AG09319 (cell line): ENCODE results near the gene PRDM5.

Source experiments
- DNase-seq: peaks from one replicate; pipeline ENCODE4 v3.0.0-alpha.2; 2010; ENCODE audit warnings: low read depth; ENCODE audit errors: extremely low read depth
- TF ChIP-seq, protein P1 (sequence below): IDR thresholded peaks from 2 replicates; pipeline ENCODE4 v1.5.1; 2011; ENCODE audit warnings: low read depth, mild to moderate bottlenecking, inconsistent platforms, low read length, moderate library complexity

Gene PRDM5

DNA sequence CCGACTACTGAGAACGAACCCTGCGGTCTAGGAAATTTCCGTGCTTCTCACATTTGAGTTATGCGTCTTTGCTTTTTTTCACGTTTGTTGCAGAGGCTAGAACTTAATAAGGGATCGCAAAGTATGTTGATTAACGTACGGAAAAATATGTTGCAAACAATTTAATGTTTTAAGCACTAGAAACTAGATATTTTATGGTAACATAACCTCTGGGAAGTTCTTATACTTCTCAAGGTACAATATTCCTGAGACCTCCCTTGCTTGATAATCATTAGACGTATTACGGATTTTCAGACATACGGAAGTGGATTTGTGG, 639 bp upstream of the PRDM5 start:
- TF ChIP-seq, protein P1, sequence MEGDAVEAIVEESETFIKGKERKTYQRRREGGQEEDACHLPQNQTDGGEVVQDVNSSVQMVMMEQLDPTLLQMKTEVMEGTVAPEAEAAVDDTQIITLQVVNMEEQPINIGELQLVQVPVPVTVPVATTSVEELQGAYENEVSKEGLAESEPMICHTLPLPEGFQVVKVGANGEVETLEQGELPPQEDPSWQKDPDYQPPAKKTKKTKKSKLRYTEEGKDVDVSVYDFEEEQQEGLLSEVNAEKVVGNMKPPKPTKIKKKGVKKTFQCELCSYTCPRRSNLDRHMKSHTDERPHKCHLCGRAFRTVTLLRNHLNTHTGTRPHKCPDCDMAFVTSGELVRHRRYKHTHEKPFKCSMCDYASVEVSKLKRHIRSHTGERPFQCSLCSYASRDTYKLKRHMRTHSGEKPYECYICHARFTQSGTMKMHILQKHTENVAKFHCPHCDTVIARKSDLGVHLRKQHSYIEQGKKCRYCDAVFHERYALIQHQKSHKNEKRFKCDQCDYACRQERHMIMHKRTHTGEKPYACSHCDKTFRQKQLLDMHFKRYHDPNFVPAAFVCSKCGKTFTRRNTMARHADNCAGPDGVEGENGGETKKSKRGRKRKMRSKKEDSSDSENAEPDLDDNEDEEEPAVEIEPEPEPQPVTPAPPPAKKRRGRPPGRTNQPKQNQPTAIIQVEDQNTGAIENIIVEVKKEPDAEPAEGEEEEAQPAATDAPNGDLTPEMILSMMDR: no peak
- no peak for DNase-seq

DNA sequence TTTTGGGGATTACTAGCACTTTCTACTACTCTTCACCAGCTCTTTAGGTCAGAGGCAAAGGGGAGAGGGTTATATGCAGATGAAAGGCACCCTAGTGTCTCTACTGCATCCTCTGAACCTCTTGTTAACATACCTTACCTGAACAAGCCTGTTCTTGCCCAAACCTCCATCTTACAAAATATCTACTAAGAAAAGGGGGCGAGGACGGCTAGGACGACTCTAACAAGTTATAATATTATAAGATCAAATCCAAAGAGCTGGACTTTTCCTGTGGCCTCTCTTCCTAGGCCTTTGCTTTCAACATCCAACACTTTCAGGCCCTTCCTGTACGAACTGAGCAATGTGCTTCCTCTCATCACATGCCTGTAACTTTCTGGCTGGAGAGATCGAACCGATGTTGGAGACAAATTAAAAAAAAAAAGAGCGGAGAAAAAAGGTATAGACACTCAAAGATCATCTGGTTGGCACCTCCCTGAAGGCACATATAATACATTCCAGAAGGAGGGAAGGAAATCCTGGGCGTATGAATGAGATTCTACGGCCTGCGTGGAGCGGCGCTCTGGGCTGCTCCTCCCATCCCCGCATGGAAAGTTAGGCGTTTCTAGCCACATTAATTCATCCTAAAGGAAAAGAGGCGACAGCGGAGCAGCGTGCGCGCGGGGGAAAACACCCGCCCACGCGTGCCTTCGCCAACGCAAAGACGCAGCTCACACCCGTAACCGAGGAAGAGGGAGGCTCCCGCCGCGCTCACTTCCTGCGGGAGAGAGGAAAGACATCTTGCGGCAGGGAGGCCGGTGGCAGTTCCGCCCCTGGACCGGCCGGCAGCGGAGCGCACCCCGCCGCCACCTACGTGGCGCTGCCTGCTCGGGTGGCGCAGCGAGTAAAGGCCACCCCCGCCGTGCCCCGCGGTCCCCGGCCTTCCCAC, 808 bp downstream of the PRDM5 start:
- DNase-seq: peak; percentile 19
- TF ChIP-seq, protein P1: no peak

DNA sequence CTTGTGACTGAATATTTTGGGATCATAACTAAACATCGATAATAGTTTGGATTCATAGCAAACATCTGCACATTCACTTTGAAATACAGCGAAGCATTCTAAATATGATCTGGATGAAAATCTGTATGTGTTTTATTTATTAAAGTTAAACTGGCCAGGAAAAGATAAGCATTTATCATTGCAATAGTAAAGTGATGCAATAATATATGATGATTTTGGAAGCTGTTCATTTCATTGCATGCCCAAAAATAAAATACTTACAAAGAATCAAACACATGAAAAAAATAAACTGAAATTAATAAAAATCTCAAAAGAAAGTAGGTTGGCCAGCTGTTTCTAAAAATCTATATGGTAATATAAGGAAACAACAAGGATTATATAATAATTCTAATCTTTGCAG, 1.9 kb downstream of the PRDM5 start:
- DNase-seq: no peak
- TF ChIP-seq, protein P1: no peak

DNA sequence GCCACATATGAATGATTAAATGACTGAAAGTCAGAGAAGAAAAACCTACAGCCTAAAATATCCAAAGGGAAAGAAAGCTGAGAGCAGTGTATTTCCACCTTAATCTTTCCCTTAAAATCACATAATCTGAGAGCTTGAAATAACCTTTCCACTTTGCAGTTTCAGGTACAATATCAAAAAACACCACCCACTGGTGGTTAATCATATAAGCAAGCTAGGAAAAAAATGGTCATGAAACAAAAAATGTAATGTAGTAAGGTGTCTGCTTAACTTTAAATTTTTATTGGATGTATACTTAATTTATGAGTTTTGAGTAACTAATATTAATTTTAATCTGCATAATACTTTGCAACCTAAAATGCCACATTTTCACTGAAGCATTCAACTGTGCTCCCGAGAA, 3.2 kb downstream of the PRDM5 start:
- TF ChIP-seq, protein P1: no peak
- no peak for DNase-seq

DNA sequence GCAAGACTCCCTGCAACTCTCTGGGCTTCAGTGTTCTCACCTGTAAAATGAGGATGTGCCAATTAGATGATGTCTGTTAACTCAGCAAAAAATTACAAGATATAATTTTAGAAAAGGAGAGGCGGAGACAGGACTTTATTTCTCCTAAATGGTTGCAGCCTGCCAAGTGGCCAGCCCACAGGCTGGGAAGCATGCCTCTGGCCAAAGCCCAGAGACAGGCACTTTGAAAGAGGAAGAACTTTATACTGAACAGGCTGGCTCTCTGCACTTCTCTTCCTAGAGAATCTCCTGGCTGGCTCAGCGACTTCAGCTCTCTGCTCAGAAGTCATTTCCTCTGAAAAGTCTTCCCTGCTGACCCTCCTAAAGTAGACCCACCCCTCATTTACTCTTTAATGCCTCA, 3.7 kb downstream of the PRDM5 start:
- TF ChIP-seq, protein P1: no peak
- DNase-seq: peak; percentile 8

DNA sequence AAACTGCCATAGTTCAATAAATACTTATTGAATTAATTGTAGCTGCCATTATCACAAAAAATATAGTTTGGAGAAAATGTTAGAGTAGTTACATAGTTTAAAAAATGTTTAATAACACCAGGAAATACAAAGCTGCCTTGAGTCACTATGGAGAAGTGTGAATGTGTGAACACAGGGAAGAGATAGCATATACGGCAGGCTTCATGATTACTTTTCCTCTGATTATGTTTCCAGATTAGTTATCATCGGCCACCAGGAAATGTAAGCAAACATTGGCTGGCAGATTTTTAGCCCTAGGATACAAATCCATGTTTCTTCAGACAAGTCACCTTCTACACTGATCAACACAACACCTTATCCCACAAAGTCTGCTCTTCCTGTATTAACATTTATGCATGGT, 4.4 kb downstream of the PRDM5 start:
- TF ChIP-seq, protein P1: no peak
- DNase-seq: no peak

DNA sequence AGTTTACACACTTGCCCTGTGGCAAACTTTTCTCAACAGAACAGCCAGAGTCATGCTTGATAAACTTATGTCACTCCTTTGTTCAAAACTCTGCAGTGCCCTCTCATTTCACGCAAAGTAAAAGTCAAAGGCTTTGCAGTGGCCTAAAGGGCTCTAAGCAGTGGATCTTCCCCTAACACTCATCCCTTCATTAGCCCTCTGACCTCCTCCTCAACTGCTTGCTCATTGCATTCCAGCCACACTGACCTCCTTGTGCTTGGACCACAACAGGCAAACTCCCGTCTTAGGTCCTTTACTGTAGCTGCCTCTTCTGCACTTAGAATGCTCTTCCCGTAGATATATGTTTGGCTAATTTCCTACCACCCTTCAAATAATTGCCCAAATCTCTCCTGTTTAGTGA, 5.6 kb downstream of the PRDM5 start:
- TF ChIP-seq, protein P1: no peak
- no peak for DNase-seq
